ENCODE measurements around the gene RNF151. TPM values are rescaled to one million over a fixed set of nuclear protein-coding genes. Genes with fewer than 3 reads are reported as not detected.

RNF151 gene
- total and polyA plus RNA-seq, 10 of the 15 experiments (the other 5 are each of a cell fraction or from before 2014, with no cell fraction given) = 0.17 to 0.56 TPM; not detected in 8

GRCh38 chr16:1932050-1933028 is 34.3 kb upstream of the RNF151 start:
- SMC1A ChIA-PET (ENCODE audit: uncharacterized antibody, unreplicated experiment) = no interaction called here
- no peak for FAIRE-seq
- in situ Hi-C loops (cut with MboI) (loop anchor here (10.0 kb wide), 1 partner anchor 68 kb away; no protein-coding TSS in a partner anchor), intact Hi-C loops (cut with micrococcal nuclease; ENCODE audit: unreplicated experiment) (no loop called here)
- Histone ChIP-seq H3K36me3 (ENCODE audit: control insufficient read depth in 2 of 2, insufficient read depth in 2 of 2, low read length in 1 of 2) (no peaks in the 10 kb centered on the region), H2AFZ (ENCODE audit: control insufficient read depth, low read depth, low read length) (no peak overlapping the region), H3K9me3 (replicated peaks; ENCODE audit: control insufficient read depth, insufficient read depth, low read length) (no peaks in the 10 kb centered on the region), H3K9ac (ENCODE audit: control insufficient read depth, insufficient read depth, low read length) (no peak overlapping the region), H3K27ac (ENCODE audit: control insufficient read depth, insufficient read depth) (no peak overlapping the region), H4K20me1 (ENCODE audit: control insufficient read depth, insufficient read depth) (no peaks in the 10 kb centered on the region), H3K4me3 (no peak overlapping the region), H3K4me1 (ENCODE audit: control insufficient read depth, insufficient read depth, low read length) (no peaks in the 10 kb centered on the region; the same call in 1 of the 2 replicates), H3K27me3 (replicated peaks in 1 of 2; ENCODE audit: control insufficient read depth in 2 of 2, insufficient read depth in 2 of 2, low read length in 1 of 2) (no peaks in the 10 kb centered on the region; a peak in 3 of 4 replicates), H3K4me2 (ENCODE audit: control insufficient read depth, insufficient read depth) (no peak overlapping the region), H3K79me2 (ENCODE audit: control insufficient read depth, insufficient read depth, low read length) (no peaks in the 10 kb centered on the region)
- POLR2A ChIA-PET = no interaction called here
- 54% methylated on average over 19 of the region's 19 CpGs for WGBS (ENCODE audit: insufficient coverage, insufficient replicate concordance, low lambda C conversion rate, missing lambda C conversion rate)
- RAD21 ChIA-PET (ENCODE audit: unreplicated experiment) = interaction anchor here (0.6 kb wide), 1 partner anchor 69 kb away, joined by 3 read pairs; no protein-coding TSS in a partner anchor
- no TSS peak for BruUV-seq (replicated peaks)
- CTCF ChIA-PET = no interaction called here
- DNase-seq (ENCODE audit: low read depth, low spot score) = no peak
- ATAC-seq = no peak
- TF ChIP-seq CTCF (IDR thresholded peaks at IDR 0.05 in 2 of 3, conservative IDR thresholded peaks at IDR 0.05 in 1 of 3; ENCODE audit: control insufficient read depth in 2 of 3, extremely low read depth in 1 of 3, insufficient read depth in 1 of 3, low read depth in 3 of 3, low read length in 3 of 3) (no peak), PBX3 (IDR thresholded peaks at IDR 0.05; ENCODE audit: insufficient replicate concordance, low read depth, low read length) (no peak), BRCA1 (IDR thresholded peaks at IDR 0.05; ENCODE audit: low read depth, low read length) (no peak), TARDBP (IDR thresholded peaks at IDR 0.05; ENCODE audit: borderline replicate concordance) (no peak), BCL3 (IDR thresholded peaks at IDR 0.05; ENCODE audit: borderline replicate concordance, insufficient read depth, low read depth, low read length, poor library complexity, severe bottlenecking) (no peak), BACH1 (IDR thresholded peaks at IDR 0.05; ENCODE audit: borderline replicate concordance) (no peak)
- TF ChIP-seq, protein P1, sequence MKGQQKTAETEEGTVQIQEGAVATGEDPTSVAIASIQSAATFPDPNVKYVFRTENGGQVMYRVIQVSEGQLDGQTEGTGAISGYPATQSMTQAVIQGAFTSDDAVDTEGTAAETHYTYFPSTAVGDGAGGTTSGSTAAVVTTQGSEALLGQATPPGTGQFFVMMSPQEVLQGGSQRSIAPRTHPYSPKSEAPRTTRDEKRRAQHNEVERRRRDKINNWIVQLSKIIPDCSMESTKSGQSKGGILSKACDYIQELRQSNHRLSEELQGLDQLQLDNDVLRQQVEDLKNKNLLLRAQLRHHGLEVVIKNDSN (IDR thresholded peaks at IDR 0.05; ENCODE audit: borderline replicate concordance, extremely low read length, insufficient read depth, low read depth, low read length) = no peak
- TF ChIP-seq, protein P2, sequence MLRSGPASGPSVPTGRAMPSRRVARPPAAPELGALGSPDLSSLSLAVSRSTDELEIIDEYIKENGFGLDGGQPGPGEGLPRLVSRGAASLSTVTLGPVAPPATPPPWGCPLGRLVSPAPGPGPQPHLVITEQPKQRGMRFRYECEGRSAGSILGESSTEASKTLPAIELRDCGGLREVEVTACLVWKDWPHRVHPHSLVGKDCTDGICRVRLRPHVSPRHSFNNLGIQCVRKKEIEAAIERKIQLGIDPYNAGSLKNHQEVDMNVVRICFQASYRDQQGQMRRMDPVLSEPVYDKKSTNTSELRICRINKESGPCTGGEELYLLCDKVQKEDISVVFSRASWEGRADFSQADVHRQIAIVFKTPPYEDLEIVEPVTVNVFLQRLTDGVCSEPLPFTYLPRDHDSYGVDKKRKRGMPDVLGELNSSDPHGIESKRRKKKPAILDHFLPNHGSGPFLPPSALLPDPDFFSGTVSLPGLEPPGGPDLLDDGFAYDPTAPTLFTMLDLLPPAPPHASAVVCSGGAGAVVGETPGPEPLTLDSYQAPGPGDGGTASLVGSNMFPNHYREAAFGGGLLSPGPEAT (IDR thresholded peaks at IDR 0.05; ENCODE audit: low read depth) = no peak
- TF ChIP-seq, protein P3, sequence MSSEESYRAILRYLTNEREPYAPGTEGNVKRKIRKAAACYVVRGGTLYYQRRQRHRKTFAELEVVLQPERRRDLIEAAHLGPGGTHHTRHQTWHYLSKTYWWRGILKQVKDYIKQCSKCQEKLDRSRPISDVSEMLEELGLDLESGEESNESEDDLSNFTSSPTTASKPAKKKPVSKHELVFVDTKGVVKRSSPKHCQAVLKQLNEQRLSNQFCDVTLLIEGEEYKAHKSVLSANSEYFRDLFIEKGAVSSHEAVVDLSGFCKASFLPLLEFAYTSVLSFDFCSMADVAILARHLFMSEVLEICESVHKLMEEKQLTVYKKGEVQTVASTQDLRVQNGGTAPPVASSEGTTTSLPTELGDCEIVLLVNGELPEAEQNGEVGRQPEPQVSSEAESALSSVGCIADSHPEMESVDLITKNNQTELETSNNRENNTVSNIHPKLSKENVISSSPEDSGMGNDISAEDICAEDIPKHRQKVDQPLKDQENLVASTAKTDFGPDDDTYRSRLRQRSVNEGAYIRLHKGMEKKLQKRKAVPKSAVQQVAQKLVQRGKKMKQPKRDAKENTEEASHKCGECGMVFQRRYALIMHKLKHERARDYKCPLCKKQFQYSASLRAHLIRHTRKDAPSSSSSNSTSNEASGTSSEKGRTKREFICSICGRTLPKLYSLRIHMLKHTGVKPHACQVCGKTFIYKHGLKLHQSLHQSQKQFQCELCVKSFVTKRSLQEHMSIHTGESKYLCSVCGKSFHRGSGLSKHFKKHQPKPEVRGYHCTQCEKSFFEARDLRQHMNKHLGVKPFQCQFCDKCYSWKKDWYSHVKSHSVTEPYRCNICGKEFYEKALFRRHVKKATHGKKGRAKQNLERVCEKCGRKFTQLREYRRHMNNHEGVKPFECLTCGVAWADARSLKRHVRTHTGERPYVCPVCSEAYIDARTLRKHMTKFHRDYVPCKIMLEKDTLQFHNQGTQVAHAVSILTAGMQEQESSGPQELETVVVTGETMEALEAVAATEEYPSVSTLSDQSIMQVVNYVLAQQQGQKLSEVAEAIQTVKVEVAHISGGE (CRISPR knock-in tag; IDR thresholded peaks at IDR 0.05) = no peak

Data from GM12878 (cell line).